ENCODE results near the gene TMEM52.
A peak's percentile ranks its signal among the peaks of the same experiment; 100 is the strongest.

Gene TMEM52

GRCh38 chr1:1911350-1912041, 7.6 kb downstream of the TMEM52 start:
- Histone ChIP-seq H3K27me3 (ENCODE audit: insufficient read depth, low read length, poor library complexity) (no peaks in the 10 kb centered on the region), H3K4me3 (ENCODE audit: low read depth in 1 of 2, low read length in 2 of 2) (no peak overlapping the region), H3K4me2 (ENCODE audit: insufficient read depth, low read length) (no peak overlapping the region), H2AFZ (ENCODE audit: low read depth, low read length) (no peak overlapping the region), H4K20me1 (ENCODE audit: insufficient read depth, low read length) (no peaks in the 10 kb centered on the region), H3K9ac (ENCODE audit: low read depth, low read length) (no peak overlapping the region), H3K36me3 (ENCODE audit: insufficient read depth, low read length) (no peaks in the 10 kb centered on the region), H3K9me3 (ENCODE audit: insufficient read depth, low read length, severe bottlenecking) (no peaks in the 10 kb centered on the region), H3K79me2 (ENCODE audit: insufficient read depth, low read length) (no peaks in the 10 kb centered on the region), H3K4me1 (ENCODE audit: insufficient read depth, low read length) (peaks cover 20% of the 10 kb centered on the region), H3K27ac (ENCODE audit: low read length) (no peak overlapping the region)
- no peak for ATAC-seq (ENCODE audit: insufficient read depth, low read depth)
- no peak for TF ChIP-seq EZH2 (IDR thresholded peaks at IDR 0.05; ENCODE audit: borderline replicate concordance, low read depth, low read length, severe bottlenecking)
- TF ChIP-seq, protein P1, sequence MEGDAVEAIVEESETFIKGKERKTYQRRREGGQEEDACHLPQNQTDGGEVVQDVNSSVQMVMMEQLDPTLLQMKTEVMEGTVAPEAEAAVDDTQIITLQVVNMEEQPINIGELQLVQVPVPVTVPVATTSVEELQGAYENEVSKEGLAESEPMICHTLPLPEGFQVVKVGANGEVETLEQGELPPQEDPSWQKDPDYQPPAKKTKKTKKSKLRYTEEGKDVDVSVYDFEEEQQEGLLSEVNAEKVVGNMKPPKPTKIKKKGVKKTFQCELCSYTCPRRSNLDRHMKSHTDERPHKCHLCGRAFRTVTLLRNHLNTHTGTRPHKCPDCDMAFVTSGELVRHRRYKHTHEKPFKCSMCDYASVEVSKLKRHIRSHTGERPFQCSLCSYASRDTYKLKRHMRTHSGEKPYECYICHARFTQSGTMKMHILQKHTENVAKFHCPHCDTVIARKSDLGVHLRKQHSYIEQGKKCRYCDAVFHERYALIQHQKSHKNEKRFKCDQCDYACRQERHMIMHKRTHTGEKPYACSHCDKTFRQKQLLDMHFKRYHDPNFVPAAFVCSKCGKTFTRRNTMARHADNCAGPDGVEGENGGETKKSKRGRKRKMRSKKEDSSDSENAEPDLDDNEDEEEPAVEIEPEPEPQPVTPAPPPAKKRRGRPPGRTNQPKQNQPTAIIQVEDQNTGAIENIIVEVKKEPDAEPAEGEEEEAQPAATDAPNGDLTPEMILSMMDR (IDR thresholded peaks at IDR 0.05; ENCODE audit: borderline replicate concordance, extremely low read depth, low read length, poor library complexity, severe bottlenecking) = no peak
- DNase-seq = no peak

DNA sequence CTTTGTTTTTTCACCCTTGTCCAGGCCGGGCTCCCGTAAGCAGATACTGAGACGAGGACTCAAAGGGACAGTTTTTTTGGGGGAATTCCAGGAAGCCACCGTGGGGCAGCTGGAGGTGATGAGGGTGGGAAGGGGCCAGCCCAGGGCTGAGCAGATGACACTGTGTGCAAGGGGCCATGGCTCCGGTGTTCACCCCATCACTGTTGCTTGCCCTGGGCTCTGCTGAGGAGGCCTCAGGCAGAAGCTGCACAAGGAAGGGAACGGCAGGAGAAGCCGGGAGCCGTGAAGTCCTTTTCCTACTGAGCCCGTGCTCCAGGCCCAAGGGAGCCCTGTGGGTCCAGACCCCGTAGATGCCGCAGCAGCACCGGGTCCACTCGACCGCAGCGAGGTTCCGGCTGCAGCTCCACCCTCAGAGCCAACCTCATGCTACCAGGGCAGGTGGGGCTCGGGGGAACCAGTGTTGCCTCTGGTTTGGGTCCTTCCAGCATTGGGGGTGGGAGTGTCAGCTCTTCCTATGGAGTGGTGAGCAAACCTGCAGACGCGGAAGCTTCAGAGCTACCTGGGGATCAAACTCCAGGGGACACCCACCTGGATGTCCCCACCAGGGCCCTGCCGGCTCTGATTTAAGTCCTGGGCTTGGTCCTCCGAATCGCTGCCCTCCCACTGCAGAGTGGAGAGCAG, 8.3 kb downstream of the TMEM52 start:
- H3K4me2 ChIP-seq (ENCODE audit: insufficient read depth, low read length) = no peak overlapping the region
- H3K79me2 ChIP-seq (ENCODE audit: insufficient read depth, low read length) = no peaks in the 10 kb centered on the region
- no peak overlapping the region for H3K27ac ChIP-seq (ENCODE audit: low read length)
- ATAC-seq (ENCODE audit: insufficient read depth, low read depth) (no peak), DNase-seq (no peak)
- peaks cover 20% of the 10 kb centered on the region for H3K4me1 ChIP-seq (ENCODE audit: insufficient read depth, low read length)
- no peaks in the 10 kb centered on the region for H4K20me1 ChIP-seq (ENCODE audit: insufficient read depth, low read length)
- no peak overlapping the region for H2AFZ ChIP-seq (ENCODE audit: low read depth, low read length)
- no peaks in the 10 kb centered on the region for H3K27me3 ChIP-seq (ENCODE audit: insufficient read depth, low read length, poor library complexity)
- H3K9me3 ChIP-seq (ENCODE audit: insufficient read depth, low read length, severe bottlenecking) = no peaks in the 10 kb centered on the region
- H3K4me3 ChIP-seq (ENCODE audit: low read depth in 1 of 2, low read length in 2 of 2) = no peak overlapping the region
- no peaks in the 10 kb centered on the region for H3K36me3 ChIP-seq (ENCODE audit: insufficient read depth, low read length)
- TF ChIP-seq EZH2 (IDR thresholded peaks at IDR 0.05; ENCODE audit: borderline replicate concordance, low read depth, low read length, severe bottlenecking) = no peak
- TF ChIP-seq, protein P1 (IDR thresholded peaks at IDR 0.05; ENCODE audit: borderline replicate concordance, extremely low read depth, low read length, poor library complexity, severe bottlenecking) = no peak
- no peak overlapping the region for H3K9ac ChIP-seq (ENCODE audit: low read depth, low read length)

GRCh38 chr1:1910033-1910465, 9.0 kb downstream of the TMEM52 start:
- Histone ChIP-seq H3K4me1 (ENCODE audit: insufficient read depth, low read length) (peaks cover 20% of the 10 kb centered on the region), H3K27ac (ENCODE audit: low read length) (no peak overlapping the region), H3K36me3 (ENCODE audit: insufficient read depth, low read length) (no peaks in the 10 kb centered on the region), H3K79me2 (ENCODE audit: insufficient read depth, low read length) (no peaks in the 10 kb centered on the region), H3K9ac (ENCODE audit: low read depth, low read length) (peak overlapping the region; percentile 44), H4K20me1 (ENCODE audit: insufficient read depth, low read length) (no peaks in the 10 kb centered on the region), H3K4me3 (ENCODE audit: low read depth in 1 of 2, low read length in 2 of 2) (peak overlapping the region in 1 of 2 experiments; percentile 57; a peak in 1 of 4 replicates), H3K9me3 (ENCODE audit: insufficient read depth, low read length, severe bottlenecking) (no peaks in the 10 kb centered on the region), H2AFZ (ENCODE audit: low read depth, low read length) (no peak overlapping the region; the same call in 1 of the 2 replicates), H3K4me2 (ENCODE audit: insufficient read depth, low read length) (peak overlapping the region; percentile 70), H3K27me3 (ENCODE audit: insufficient read depth, low read length, poor library complexity) (no peaks in the 10 kb centered on the region)
- DNase-seq = no peak
- no peak for ATAC-seq (ENCODE audit: insufficient read depth, low read depth)
- TF ChIP-seq, protein P1 (IDR thresholded peaks at IDR 0.05; ENCODE audit: borderline replicate concordance, extremely low read depth, low read length, poor library complexity, severe bottlenecking) = no peak
- no peak for TF ChIP-seq EZH2 (IDR thresholded peaks at IDR 0.05; ENCODE audit: borderline replicate concordance, low read depth, low read length, severe bottlenecking)

Data from DND-41 (cell line).